GM12878 (cell line): ENCODE measurements around the gene TNK1.

Experiments used
- GABPA ChIP-seq: IDR thresholded peaks from 2 replicates; pipeline ENCODE4 v1.6.1; 2014; ENCODE audit warnings: antibody characterized with exemption, low read depth, mild to moderate bottlenecking, inconsistent platforms
- TF ChIP-seq, protein P1 (sequence below): IDR thresholded peaks from 2 replicates; pipeline ENCODE4 v1.6.1; 2012; ENCODE audit warnings: low read depth, low read length, improper control_type of control experiment

DNA sequence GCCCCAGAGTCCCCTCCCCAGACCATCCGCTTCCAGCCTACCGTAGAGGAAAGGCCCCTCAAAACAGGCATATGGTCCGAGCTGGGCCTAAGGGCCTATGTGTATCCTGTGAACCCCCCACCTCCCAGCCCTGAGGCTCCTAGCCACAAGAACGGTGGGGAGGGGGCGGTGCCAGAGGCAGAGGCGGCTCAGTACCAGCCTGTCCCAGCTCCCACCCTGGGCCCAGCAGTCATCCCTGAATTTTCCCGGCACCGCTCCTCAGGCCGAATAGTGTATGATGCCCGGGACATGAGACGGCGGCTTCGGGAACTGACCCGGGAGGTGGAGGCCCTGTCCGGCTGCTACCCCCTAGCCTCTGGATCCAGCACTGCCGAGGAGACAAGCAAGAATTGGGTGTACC is 40.3 kb downstream of the TNK1 start:
- TF ChIP-seq, protein P1, sequence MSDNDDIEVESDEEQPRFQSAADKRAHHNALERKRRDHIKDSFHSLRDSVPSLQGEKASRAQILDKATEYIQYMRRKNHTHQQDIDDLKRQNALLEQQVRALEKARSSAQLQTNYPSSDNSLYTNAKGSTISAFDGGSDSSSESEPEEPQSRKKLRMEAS: no peak
- TF ChIP-seq GABPA: no peak
